Measurements from ENCODE around the gene TTLL6.
"Not testable (repeated sequence)": the region's sequence is repeated elsewhere in the genome, so short reads cannot be mapped to it uniquely, and the experiment has no call there.

TTLL6 gene

DNA sequence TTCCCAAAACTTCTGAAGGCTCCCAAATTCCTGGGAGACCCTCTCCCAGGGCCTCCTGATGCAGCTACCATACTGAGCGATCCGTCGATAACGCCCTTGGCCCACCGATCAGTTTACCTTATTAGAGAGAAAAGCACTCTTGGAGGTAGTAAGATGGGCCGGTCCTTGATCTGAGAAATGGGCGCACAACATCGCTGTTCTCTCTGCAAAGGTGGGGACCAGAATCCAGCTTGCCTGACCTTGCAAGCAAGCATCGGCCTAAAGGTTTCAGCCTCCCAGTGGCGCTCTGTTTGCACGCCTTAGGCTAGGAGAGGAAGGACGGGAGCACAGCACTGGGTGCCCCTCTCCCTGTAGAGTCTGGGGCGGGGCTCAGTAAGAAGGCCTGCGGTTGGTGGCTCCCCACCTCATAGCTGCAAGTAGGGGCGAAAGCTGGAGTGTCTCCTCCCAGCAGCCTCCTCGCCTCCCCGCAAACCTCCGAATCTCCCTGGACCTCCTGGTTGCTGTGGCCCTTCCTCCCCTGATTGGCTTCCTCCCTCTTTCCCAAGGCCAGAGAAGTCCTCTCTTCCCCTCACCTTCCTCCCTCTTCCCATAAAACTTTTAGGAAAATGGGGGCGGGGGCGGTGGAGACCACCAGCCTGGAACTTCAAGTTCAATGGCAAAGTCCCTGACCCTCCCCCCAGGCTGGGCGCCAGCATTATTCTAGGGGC is 94.7 kb downstream of the TTLL6 start, which contains the start of gene PRAC1:
Gene PRAC1, minus strand, starts transcription at position 318 of the 707 bp plus-strand sequence. Its CDS starts 126 bp downstream, at position 192.
- no peak for DNase-seq

- no peak for DNase-seq
Measured at GRCh38 chr17:48721009-48721402, 96.0 kb downstream of the TTLL6 start.

- DNase-seq: no peak
Measured at GRCh38 chr17:48720266-48721008, 96.6 kb downstream of the TTLL6 start.

DNA sequence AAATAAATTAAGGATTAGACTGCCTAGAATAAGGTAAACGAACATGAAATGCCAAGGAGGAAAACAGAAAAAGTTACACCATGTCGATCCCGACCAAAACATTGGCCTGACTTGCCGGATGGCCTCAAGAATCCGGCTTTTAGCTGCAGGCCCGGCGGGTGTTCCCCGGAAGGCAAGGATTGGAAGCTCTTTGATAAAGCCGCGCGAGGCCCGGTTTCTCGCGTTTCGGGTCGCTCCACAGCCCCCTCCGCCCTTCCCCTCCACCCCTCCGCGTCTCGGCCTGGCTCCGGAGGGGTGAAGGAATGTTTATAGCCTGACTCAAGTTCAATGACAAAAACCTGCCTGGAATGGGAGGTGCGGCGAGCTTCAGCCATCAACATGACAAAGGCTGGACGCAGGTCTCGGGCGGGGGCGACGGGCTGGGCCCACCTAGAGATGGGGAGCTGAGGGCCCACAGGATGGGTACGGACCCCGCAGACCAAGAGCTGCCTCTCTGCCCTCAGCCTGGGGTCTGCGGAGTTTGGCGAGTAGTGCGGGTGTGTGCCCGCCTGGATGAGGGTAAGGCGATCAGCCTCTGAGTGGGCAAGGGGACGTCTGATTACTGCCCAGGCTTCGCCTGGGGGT is 97.3 kb downstream of the TTLL6 start:
- no peak for DNase-seq

DNA sequence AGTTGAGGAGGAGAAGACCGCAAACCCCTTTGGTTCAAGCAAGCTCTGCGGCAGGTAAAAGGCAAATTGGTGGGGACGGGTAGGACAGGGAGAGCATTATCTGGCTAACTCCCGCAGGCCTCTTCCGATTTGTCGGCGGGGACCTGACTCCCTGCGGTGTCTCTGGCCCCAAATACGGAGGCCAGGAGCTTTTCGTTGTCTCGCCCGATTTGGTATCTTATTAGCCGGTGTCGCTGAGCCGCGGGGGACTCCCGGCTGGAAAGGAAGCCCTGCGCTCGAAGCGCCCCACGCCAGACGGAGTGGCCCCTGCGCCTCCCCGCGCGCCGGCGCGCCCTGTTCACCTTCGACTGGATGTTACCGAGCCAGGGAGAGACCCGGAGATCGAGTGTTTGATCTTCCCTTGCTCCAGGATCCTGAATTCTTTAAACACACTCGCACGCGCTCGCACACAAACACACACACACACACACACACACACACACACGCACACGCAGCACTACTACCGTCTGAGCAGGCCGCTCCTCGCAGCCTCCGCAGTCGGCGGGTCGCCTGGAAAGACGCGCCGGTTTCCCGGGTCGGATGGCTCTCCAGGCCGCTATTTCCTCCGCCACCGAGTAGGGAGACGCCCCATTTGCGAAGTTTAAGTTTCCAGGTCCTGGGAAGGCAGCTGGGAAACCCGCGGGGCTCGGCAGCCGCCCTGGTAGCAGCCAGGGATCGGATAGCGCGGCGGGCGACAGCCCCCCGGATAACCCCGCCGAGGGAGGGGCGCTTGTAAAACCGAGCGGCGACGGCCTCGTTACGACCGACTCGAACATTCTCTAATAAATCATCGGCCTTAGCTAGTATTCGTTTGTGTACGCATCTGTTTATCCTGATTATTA is 98.0 kb downstream of the TTLL6 start:
- DNase-seq: no peak

- DNase-seq: no peak
Measured at GRCh38 chr17:48718227-48718760, 98.7 kb downstream of the TTLL6 start.

- no peak for DNase-seq
Measured at GRCh38 chr17:48717367-48718226, 99.4 kb downstream of the TTLL6 start.

- not testable (repeated sequence) for DNase-seq
Measured at GRCh38 chr17:48716549-48716948, 100.5 kb downstream of the TTLL6 start.

DNA sequence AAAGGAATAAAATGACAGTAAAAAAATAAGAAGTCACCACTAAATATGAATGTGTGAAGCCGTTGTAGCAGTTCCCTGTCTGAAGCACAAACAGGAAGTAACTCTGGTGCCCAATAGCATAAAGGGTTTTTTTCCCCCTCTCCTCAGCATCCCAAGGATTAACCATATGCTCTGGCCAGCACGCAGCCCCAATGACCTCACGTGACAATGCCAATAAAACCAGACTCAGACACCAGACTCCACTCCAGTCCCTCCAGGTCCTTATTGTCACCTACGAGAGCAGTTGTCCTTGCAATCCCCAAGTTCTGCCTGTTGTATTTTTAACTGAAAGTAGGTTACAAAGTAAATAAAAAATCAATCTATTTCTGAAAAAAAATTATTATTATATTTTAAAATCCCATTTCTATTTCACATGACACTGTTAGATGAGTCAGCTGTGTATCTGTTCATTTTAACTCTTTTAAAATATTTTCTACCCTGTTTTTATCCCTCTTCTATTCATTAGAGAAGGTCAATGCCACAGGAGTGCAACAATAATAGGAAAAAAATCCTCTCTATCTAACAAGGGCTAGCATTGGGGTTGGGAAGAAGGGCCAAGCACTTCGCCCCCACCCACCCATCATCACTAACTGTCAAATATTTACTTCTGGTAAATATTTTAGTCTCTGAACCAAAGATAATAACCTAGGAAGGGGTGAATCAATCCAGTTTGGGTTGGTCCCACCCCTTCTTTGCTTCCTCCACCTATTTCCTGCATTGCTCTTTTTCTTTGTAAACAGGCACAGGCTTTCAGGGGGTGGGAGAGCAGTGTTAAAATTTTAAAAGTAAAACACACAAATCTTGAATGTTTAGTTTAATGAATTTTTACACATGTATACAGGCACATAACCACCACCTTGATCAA is 101.3 kb downstream of the TTLL6 start:
- DNase-seq: peak; percentile 59
